OCI-LY3 (cell line): ENCODE measurements around the gene BCL11A.
A peak's percentile ranks its signal among the peaks of the same experiment; 100 is the strongest.

Experiments used
- H2AFZ ChIP-seq: fragments of 200-600, 300-600 bp; shearing (Covaris generic); 2 replicates; pipeline ENCODE4 v1.6.0; 2014; ENCODE audit warnings: antibody characterized with exemption, low read depth, low read length
- H3K27ac ChIP-seq: fragments of 200-600, 300-600 bp; sonication (generic); 2 replicates; pipeline ENCODE4 v1.5.1; 2014; ENCODE audit warnings: mild to moderate bottlenecking, low read length, moderate library complexity, mixed read lengths
- H3K27me3 ChIP-seq: fragments of 200-600, 300-600 bp; sonication (generic); 2 replicates; pipeline ENCODE4 v1.6.1; 2014; ENCODE audit warnings: low read depth, low read length, mixed read lengths
- H3K36me3 ChIP-seq: fragments of 200-600, 300-600 bp; sonication (generic); replicated peaks from 2 replicates; pipeline ENCODE3; 2014; ENCODE audit warnings: low read depth, low read length, mixed read lengths
- H3K4me1 ChIP-seq: fragments of 300-600, 200-600 bp; sonication (generic); 2 replicates; pipeline ENCODE4 v1.6.1; 2014; ENCODE audit warnings: low read length, mixed read lengths
- H3K4me2 ChIP-seq: fragments of 200-600, 300-600 bp; sonication (generic); 2 replicates; pipeline ENCODE4 v1.6.1; 2014; ENCODE audit warnings: low read length, mixed read lengths
- H3K4me3 ChIP-seq: fragments of 300-600, 200-600 bp; sonication (generic); 2 replicates; pipeline ENCODE4 v1.5.1; 2014; ENCODE audit warnings: antibody characterized with exemption, mild to moderate bottlenecking, low read length, moderate library complexity
- H3K79me2 ChIP-seq: fragments of 300-600, 200-600 bp; shearing (Covaris generic); 2 replicates; pipeline ENCODE4 v1.6.1; 2014; ENCODE audit warnings: mild to moderate bottlenecking, low read length, mixed read lengths
- H3K9ac ChIP-seq: fragments of 300-600, 200-600 bp; shearing (Covaris generic); 2 replicates; pipeline ENCODE4 v1.6.0; 2014; ENCODE audit warnings: mild to moderate bottlenecking, low read length, moderate library complexity
- H3K9me3 ChIP-seq: fragments of 200-600, 300-600 bp; shearing (Covaris generic); 2 replicates; pipeline ENCODE4 v1.6.1; 2014; ENCODE audit warnings: low read length, mixed read lengths; ENCODE audit not compliant: insufficient read depth
- H4K20me1 ChIP-seq: fragments of 200-600, 300-600 bp; sonication (generic); 2 replicates; pipeline ENCODE4 v1.6.1; 2016; ENCODE audit warnings: low read length, mixed read lengths; ENCODE audit not compliant: insufficient read depth
- EZH2phosphoT487 ChIP-seq: fragments of 200-600 bp; shearing (Covaris generic); IDR thresholded peaks from 2 replicates; pipeline ENCODE4 v1.6.1; 2018; ENCODE audit warnings: antibody characterized with exemption, mixed run types, low read depth
- TF ChIP-seq, protein P1 (sequence below): fragments of 200-600, 300-600 bp; sonication (generic); IDR thresholded peaks from 2 replicates; pipeline ENCODE4 v1.5.1; 2014; ENCODE audit warnings: antibody characterized with exemption, low read length, low read depth

BCL11A gene

DNA sequence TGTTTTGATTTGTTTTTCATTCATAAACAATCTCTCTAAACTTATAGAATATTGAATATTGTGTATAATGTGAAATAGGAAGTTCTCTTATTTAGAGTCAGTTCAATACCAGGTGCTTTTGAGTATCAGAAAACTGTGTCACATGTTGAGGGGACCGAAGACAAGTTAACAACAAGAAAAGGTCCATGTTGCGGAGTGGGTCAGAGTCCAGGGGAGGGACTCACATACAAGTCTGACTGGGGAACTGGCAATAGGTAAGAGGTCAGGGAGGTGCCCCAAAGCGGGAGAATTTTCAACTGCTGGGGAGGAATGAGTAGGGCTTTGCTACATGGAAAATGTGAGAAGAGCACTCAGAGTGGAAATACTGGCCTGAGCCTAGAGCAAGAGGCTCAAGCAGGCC lies 19.8 kb upstream of the BCL11A start:
- Histone ChIP-seq H3K27me3 (peaks cover 26% of the 10 kb centered on the region), H3K27ac (no peak overlapping the region), H3K4me3 (no peak overlapping the region), H2AFZ (no peak overlapping the region), H3K9ac (no peak overlapping the region), H4K20me1 (no peaks in the 10 kb centered on the region), H3K4me1 (peaks cover 10% of the 10 kb centered on the region), H3K9me3 (no peaks in the 10 kb centered on the region), H3K4me2 (no peak overlapping the region), H3K36me3 (no peaks in the 10 kb centered on the region), H3K79me2 (no peaks in the 10 kb centered on the region)
- TF ChIP-seq EZH2phosphoT487, result no peak
- TF ChIP-seq, protein P1, sequence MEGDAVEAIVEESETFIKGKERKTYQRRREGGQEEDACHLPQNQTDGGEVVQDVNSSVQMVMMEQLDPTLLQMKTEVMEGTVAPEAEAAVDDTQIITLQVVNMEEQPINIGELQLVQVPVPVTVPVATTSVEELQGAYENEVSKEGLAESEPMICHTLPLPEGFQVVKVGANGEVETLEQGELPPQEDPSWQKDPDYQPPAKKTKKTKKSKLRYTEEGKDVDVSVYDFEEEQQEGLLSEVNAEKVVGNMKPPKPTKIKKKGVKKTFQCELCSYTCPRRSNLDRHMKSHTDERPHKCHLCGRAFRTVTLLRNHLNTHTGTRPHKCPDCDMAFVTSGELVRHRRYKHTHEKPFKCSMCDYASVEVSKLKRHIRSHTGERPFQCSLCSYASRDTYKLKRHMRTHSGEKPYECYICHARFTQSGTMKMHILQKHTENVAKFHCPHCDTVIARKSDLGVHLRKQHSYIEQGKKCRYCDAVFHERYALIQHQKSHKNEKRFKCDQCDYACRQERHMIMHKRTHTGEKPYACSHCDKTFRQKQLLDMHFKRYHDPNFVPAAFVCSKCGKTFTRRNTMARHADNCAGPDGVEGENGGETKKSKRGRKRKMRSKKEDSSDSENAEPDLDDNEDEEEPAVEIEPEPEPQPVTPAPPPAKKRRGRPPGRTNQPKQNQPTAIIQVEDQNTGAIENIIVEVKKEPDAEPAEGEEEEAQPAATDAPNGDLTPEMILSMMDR, result no peak

DNA sequence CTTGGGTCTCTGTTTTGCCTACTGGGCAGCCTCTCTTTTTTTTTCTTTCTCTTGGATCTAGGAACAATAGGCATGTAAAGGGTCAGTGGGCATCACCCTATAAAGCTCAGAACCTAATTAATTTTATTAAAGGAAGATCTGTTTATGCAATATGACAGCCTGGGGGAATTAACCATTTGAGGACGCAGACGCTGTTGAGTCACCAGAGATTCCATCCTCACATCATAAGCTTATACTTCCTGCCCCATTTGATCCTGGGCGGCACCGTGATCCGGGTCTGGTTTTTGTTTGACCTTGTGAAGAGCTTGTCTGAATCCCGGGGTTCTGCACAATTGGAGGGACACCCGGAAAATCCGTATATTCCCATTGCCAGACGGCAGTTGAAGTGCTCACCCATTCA lies 16.8 kb upstream of the BCL11A start:
- peaks cover 48% of the 10 kb centered on the region for H3K27me3 ChIP-seq
- TF ChIP-seq, protein P1, result no peak
- no peak for TF ChIP-seq EZH2phosphoT487
- H2AFZ ChIP-seq, result no peak overlapping the region
- H3K79me2 ChIP-seq, result no peaks in the 10 kb centered on the region
- H4K20me1 ChIP-seq, result no peaks in the 10 kb centered on the region
- no peaks in the 10 kb centered on the region for H3K9me3 ChIP-seq
- peaks cover 20% of the 10 kb centered on the region for H3K4me1 ChIP-seq
- H3K36me3 ChIP-seq, result no peaks in the 10 kb centered on the region
- H3K9ac ChIP-seq, result no peak overlapping the region
- H3K27ac ChIP-seq, result no peak overlapping the region
- peak overlapping the region; percentile 91 for H3K4me3 ChIP-seq
- peak overlapping the region; percentile 98 for H3K4me2 ChIP-seq

DNA sequence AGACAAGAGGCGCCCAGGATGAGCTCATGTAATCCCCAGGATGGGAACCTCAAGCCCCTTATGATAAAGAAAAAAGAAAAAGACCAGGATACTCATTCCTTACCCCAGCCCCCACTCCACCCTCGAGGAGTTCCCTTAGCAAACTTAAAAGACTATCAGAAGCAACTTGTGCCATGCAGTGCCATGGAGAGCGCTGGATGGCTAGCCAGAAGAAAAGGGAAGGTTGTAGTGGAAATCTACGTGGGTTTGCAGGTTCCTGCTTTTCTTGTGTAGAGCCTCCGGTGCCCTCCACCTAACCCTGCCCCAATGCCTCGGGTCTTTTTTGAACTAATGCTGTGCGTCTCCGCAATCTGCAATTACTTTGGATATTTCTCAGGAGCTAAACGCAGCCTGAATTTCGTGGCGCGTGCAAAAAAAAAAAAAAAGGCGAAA lies 16.2 kb upstream of the BCL11A start:
- Histone ChIP-seq H3K27me3 (peaks cover 48% of the 10 kb centered on the region), H3K9me3 (no peaks in the 10 kb centered on the region), H3K4me1 (peaks cover 26% of the 10 kb centered on the region), H3K79me2 (no peaks in the 10 kb centered on the region), H3K27ac (no peak overlapping the region), H3K36me3 (no peaks in the 10 kb centered on the region), H2AFZ (peak overlapping the region; percentile 87), H4K20me1 (no peaks in the 10 kb centered on the region), H3K4me3 (peak overlapping the region; percentile 91), H3K4me2 (peak overlapping the region; percentile 98), H3K9ac (peak overlapping the region; percentile 67)
- TF ChIP-seq EZH2phosphoT487, result no peak
- TF ChIP-seq, protein P1, result no peak

DNA sequence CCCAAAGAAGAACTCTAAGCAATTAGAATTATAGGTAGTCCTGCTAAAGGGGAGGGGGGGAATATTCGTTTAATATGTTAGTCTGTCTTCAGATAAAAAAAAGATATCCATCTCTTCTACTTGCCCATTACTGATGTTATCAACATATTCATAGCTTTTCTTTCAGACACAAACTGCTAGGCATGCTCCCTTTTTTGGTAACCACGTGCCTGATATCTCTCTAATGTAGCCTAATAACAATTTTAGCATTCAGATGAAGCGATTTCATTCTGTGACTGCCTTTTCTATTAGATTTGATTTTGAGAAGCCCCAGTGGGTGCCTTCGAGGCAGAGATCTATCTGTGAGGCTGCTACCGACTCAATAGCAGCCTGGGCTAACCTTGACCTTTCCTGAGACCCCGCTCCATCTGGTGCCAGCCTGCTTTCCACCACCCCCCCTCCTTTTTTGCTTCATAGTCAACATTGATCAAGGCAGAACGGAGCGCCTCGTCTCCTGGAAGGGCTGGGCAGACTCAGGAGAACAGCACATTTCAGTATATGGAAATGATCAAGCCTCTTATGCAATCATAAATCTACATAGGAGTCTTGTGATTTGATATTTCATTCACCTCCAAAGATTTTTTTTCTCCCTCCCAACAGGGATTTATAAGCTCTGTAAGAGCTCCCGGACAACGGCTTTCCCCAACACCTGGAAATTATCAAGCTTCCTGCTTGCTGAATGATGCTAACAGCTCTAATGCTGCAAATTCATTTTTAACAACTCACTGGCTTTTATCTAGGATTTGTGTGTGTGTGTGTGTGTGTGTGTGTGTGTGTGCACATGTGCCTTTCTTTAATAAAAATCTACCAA lies 14.7 kb upstream of the BCL11A start:
- no peak overlapping the region for H3K27ac ChIP-seq
- no peaks in the 10 kb centered on the region for H3K9me3 ChIP-seq
- TF ChIP-seq EZH2phosphoT487, result no peak
- TF ChIP-seq, protein P1, result no peak
- H3K36me3 ChIP-seq, result no peaks in the 10 kb centered on the region
- peak overlapping the region; percentile 91; the same call in 1 of the 2 replicates for H3K4me3 ChIP-seq
- no peaks in the 10 kb centered on the region for H4K20me1 ChIP-seq
- peaks cover 30% of the 10 kb centered on the region for H3K4me1 ChIP-seq
- H3K4me2 ChIP-seq, result peak overlapping the region; percentile 98
- H3K27me3 ChIP-seq, result peaks cover 48% of the 10 kb centered on the region
- H2AFZ ChIP-seq, result no peak overlapping the region
- no peak overlapping the region for H3K9ac ChIP-seq
- no peaks in the 10 kb centered on the region for H3K79me2 ChIP-seq
